GM23338 (cell line): ENCODE data around the gene MMP15. TPM values are rescaled to one million over a fixed set of nuclear protein-coding genes. Genes with fewer than 3 reads are reported as not detected.

ENCODE experiments used
- ATAC-seq: fragments of 200-7000 bp; cut with Tn5 transposase; 3 replicates; pipeline ENCODE4 v1.9.1; 2020
- DNase-seq: peaks from one replicate; pipeline ENCODE4 v3.0.0-alpha.2; 2015; ENCODE audit warnings: low spot score
- H2AFZ ChIP-seq: fragments of 200-600 bp; sonication (generic); 2 replicates; pipeline ENCODE4 v1.8.0; 2016; ENCODE audit warnings: antibody characterized with exemption, mild to moderate bottlenecking, moderate library complexity
- H3F3A ChIP-seq: fragments of 200-600 bp; sonication (generic); replicated peaks from 2 replicates; pipeline ENCODE4 v1.8.0; 2017; ENCODE audit warnings: antibody characterized with exemption, mixed run types, low read depth
- H3K27ac ChIP-seq: fragments of 200-600 bp; sonication (generic); 2 replicates; pipeline ENCODE4 v1.6.1; 2016; ENCODE audit warnings: low read depth
- H3K27me3 ChIP-seq: fragments of 200-600 bp; sonication (generic); 2 replicates; pipeline ENCODE4 v1.8.0; 2016; ENCODE audit warnings: mild to moderate bottlenecking, mixed run types, moderate library complexity; ENCODE audit not compliant: insufficient read depth
- H3K36me3 ChIP-seq: fragments of 200-600 bp; sonication (generic); 2 replicates; pipeline ENCODE4 v1.8.0; 2016; ENCODE audit warnings: mild to moderate bottlenecking; ENCODE audit not compliant: insufficient read depth
- H3K4me1 ChIP-seq: fragments of 200-600 bp; sonication (generic); 2 replicates; pipeline ENCODE4 v1.8.0; 2016; ENCODE audit warnings: mild to moderate bottlenecking, moderate library complexity; ENCODE audit not compliant: insufficient read depth
- H3K4me2 ChIP-seq: fragments of 200-600 bp; sonication (generic); 2 replicates; pipeline ENCODE4 v1.7.1; 2017; ENCODE audit warnings: mixed run types
- H3K4me3 ChIP-seq: fragments of 200-600 bp; sonication (generic); 2 replicates; pipeline ENCODE4 v1.6.1; 2016; ENCODE audit warnings: mixed run types
- H3K79me2 ChIP-seq: fragments of 200-600 bp; sonication (generic); replicated peaks from 2 replicates; pipeline ENCODE4 v1.8.0; 2017; ENCODE audit warnings: mild to moderate bottlenecking; ENCODE audit not compliant: insufficient read depth
- H3K9me2 ChIP-seq: fragments of 200-600 bp; sonication (generic); 2 replicates; pipeline ENCODE4 v1.8.0; 2017; ENCODE audit not compliant: insufficient read depth
- H4K20me1 ChIP-seq: fragments of 200-600 bp; sonication (generic); replicated peaks from 2 replicates; pipeline ENCODE4 v1.8.0; 2017; ENCODE audit warnings: mild to moderate bottlenecking; ENCODE audit not compliant: insufficient read depth
- H3K27ac Mint-ChIP-seq: 2 replicates; pipeline ENCODE4 v1.8.0; 2020; ENCODE audit warnings: inconsistent platforms, mild to moderate bottlenecking, moderate library complexity, mixed read lengths
- H3K27me3 Mint-ChIP-seq: 3 replicates; pipeline ENCODE4 v1.8.0; 2022; ENCODE audit warnings: low read depth, mild to moderate bottlenecking, moderate library complexity, mixed read lengths, inconsistent platforms; ENCODE audit not compliant: insufficient read depth, poor library complexity
- H3K36me3 Mint-ChIP-seq: 3 replicates; pipeline ENCODE4 v1.8.0; 2021; ENCODE audit warnings: low read depth, mild to moderate bottlenecking, inconsistent platforms, moderate library complexity, mixed read lengths
- H3K4me1 Mint-ChIP-seq: 3 replicates; pipeline ENCODE4 v1.8.0; 2020; ENCODE audit warnings: mild to moderate bottlenecking, inconsistent platforms, mixed read lengths
- H3K4me3 Mint-ChIP-seq: 3 replicates; pipeline ENCODE4 v1.8.0; 2021; ENCODE audit warnings: moderate library complexity, mild to moderate bottlenecking, inconsistent platforms, mixed read lengths
- H3K9me3 Mint-ChIP-seq: 3 replicates; pipeline ENCODE4 v1.8.0; 2020; ENCODE audit warnings: moderate library complexity, mild to moderate bottlenecking, inconsistent platforms, mixed read lengths
- CREB1 ChIP-seq: fragments of 250-450 bp; sonication (Bioruptor Pico); IDR thresholded peaks from 2 replicates; pipeline ENCODE4 v1.5.0; 2020; ENCODE audit warnings: low read depth, mild to moderate bottlenecking, moderate library complexity
- EZH2 ChIP-seq: fragments of 200-600 bp; sonication (generic); IDR thresholded peaks from one replicate; pipeline ENCODE4 v1.8.0; 2017; ENCODE audit warnings: antibody characterized with exemption, mild to moderate bottlenecking, low read depth; ENCODE audit not compliant: unreplicated experiment
- EZH2phosphoT487 ChIP-seq: fragments of 200-600 bp; sonication (generic); IDR thresholded peaks from one replicate; pipeline ENCODE4 v1.8.1; 2018; ENCODE audit warnings: antibody characterized with exemption; ENCODE audit not compliant: unreplicated experiment
- NANOG ChIP-seq: IDR thresholded peaks from 2 replicates; pipeline ENCODE4 v1.6.1; 2016; ENCODE audit warnings: antibody characterized with exemption, borderline replicate concordance
- POLR2AphosphoS5 ChIP-seq: IDR thresholded peaks from 2 replicates; pipeline ENCODE4 v1.6.1; 2016; ENCODE audit warnings: antibody characterized with exemption, low read depth
- STAT1 ChIP-seq: IDR thresholded peaks from one replicate; pipeline ENCODE4 v1.6.1; 2016; ENCODE audit warnings: antibody characterized with exemption; ENCODE audit not compliant: unreplicated experiment
- ZNF114 ChIP-seq: fragments of 250-450 bp; sonication (Bioruptor Pico); IDR thresholded peaks from 2 replicates; pipeline ENCODE4 v1.5.0; 2020; ENCODE audit warnings: mild to moderate bottlenecking, moderate library complexity
- ZNF331 ChIP-seq: fragments of 250-450 bp; sonication (Bioruptor Pico); IDR thresholded peaks from 2 replicates; pipeline ENCODE4 v1.5.0; 2020; ENCODE audit warnings: low read depth, mild to moderate bottlenecking, moderate library complexity
- ZNF462 ChIP-seq: fragments of 250-450 bp; sonication (Bioruptor Pico); IDR thresholded peaks from 2 replicates; pipeline ENCODE4 v1.5.0; 2020; ENCODE audit warnings: mild to moderate bottlenecking, moderate library complexity
- polyA plus RNA-seq: library from polyadenylated mRNA; unstranded; fragments of >200 nt; fragmentation: Nextera tagmentation; extraction: Ambion mirVana; gene quantifications from 2 replicates; pipeline ENCODE4 v1.2.1, GENCODE V29; 2016
- total RNA-seq: library from RNA; depleted of rRNA; stranded (reverse); fragments of >200 nt; shearing (Covaris generic); gene quantifications from 2 replicates; pipeline ENCODE4 v1.2.3, GENCODE V29; 2014
- TF ChIP-seq, protein P1 (sequence below): IDR thresholded peaks from 2 replicates; pipeline ENCODE4 v1.6.1; 2016; ENCODE audit warnings: antibody characterized with exemption
- TF ChIP-seq, protein P2 (sequence below): IDR thresholded peaks from one replicate; pipeline ENCODE4 v1.6.1; 2018; ENCODE audit warnings: antibody characterized with exemption; ENCODE audit not compliant: unreplicated experiment
- TF ChIP-seq, protein P3 (sequence below), 2 experiments: fragments of 200-600 bp in 1 of 2; sonication (generic) in 1 of 2; conservative IDR thresholded peaks; 2 replicates each; pipeline versions ENCODE4 v1.5.1 to v1.6.1; 2016 to 2017; ENCODE audit warnings: antibody characterized with exemption in 2 of 2, low read depth in 2 of 2, mild to moderate bottlenecking in 2 of 2, moderate library complexity in 1 of 2

The MMP15 gene
- total and polyA plus RNA-seq, 2 experiments from 2014 or later: 10.9 to 79.1 TPM

- TF ChIP-seq POLR2AphosphoS5 (no peak), ZNF331 (no peak)
Measured at GRCh38 chr16:58032710-58033293, 7.2 kb downstream of the MMP15 start (continued).

DNA sequence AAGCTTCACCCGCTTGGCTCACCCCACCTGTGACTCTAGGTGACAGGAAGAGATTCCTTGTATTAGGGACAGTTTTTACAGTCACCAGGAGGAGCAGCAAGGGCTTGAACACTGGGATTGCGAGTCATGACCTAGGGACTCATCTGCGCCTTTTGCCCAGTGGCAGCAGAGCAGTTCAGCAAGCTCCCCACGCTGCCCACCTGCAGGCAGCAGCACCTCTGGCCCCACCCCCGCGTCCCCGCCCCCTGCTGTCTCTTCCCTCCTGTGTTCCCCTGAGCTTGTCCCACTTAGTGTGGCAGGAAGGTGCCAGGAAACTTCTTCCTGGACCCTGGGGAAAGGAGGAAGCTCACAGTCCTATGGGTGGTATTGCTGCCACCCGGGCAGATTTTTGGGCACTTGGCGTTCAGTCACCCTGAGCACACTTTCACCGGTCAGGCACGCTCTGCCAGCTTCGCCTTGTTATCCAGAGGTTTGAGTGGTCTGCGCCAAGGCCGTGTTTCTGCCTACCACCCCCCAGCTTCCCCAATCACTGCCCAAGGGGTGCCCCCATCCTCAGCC is 8.7 kb downstream of the MMP15 start:
- Mint-ChIP-seq H3K27me3 (peaks cover 5% of the 10 kb centered on the region), H3K27ac (no peak overlapping the region; the same call in none of the 2 replicates), H3K4me3 (no peak overlapping the region), H3K36me3 (peaks cover 26% of the 10 kb centered on the region), H3K4me1 (peaks cover 23% of the 10 kb centered on the region), H3K9me3 (peaks cover 4% of the 10 kb centered on the region; the same call in 1 of the 3 replicates)
- no peak for ATAC-seq
- no peaks in the 10 kb centered on the region for H3K9me2 ChIP-seq
- peaks cover 10% of the 10 kb centered on the region for H3K4me1 ChIP-seq
- DNase-seq: no peak
- no peak overlapping the region for H3K4me2 ChIP-seq
- H3K27ac ChIP-seq: no peak overlapping the region
- no peaks in the 10 kb centered on the region for H3K36me3 ChIP-seq
- no peaks in the 10 kb centered on the region for H3K27me3 ChIP-seq
- no peak overlapping the region for H3K4me3 ChIP-seq
- H3K79me2 ChIP-seq: peaks cover 27% of the 10 kb centered on the region
- H3F3A ChIP-seq: 0 out of 2 replicates have a peak, but pooled peaks cover 2% of the 10 kb centered on the region
- H4K20me1 ChIP-seq: peaks cover 2% of the 10 kb centered on the region; the same call in 1 of the 2 replicates
- no peak overlapping the region for H2AFZ ChIP-seq
- no peak for TF ChIP-seq ZNF462 (CRISPR knock-in tag)
- TF ChIP-seq NANOG: no peak
- TF ChIP-seq ZNF331: no peak
- TF ChIP-seq CREB1 (CRISPR knock-in tag): no peak
- TF ChIP-seq, protein P1, sequence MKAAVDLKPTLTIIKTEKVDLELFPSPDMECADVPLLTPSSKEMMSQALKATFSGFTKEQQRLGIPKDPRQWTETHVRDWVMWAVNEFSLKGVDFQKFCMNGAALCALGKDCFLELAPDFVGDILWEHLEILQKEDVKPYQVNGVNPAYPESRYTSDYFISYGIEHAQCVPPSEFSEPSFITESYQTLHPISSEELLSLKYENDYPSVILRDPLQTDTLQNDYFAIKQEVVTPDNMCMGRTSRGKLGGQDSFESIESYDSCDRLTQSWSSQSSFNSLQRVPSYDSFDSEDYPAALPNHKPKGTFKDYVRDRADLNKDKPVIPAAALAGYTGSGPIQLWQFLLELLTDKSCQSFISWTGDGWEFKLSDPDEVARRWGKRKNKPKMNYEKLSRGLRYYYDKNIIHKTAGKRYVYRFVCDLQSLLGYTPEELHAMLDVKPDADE: no peak
- no peak for TF ChIP-seq EZH2phosphoT487
- TF ChIP-seq, protein P2, sequence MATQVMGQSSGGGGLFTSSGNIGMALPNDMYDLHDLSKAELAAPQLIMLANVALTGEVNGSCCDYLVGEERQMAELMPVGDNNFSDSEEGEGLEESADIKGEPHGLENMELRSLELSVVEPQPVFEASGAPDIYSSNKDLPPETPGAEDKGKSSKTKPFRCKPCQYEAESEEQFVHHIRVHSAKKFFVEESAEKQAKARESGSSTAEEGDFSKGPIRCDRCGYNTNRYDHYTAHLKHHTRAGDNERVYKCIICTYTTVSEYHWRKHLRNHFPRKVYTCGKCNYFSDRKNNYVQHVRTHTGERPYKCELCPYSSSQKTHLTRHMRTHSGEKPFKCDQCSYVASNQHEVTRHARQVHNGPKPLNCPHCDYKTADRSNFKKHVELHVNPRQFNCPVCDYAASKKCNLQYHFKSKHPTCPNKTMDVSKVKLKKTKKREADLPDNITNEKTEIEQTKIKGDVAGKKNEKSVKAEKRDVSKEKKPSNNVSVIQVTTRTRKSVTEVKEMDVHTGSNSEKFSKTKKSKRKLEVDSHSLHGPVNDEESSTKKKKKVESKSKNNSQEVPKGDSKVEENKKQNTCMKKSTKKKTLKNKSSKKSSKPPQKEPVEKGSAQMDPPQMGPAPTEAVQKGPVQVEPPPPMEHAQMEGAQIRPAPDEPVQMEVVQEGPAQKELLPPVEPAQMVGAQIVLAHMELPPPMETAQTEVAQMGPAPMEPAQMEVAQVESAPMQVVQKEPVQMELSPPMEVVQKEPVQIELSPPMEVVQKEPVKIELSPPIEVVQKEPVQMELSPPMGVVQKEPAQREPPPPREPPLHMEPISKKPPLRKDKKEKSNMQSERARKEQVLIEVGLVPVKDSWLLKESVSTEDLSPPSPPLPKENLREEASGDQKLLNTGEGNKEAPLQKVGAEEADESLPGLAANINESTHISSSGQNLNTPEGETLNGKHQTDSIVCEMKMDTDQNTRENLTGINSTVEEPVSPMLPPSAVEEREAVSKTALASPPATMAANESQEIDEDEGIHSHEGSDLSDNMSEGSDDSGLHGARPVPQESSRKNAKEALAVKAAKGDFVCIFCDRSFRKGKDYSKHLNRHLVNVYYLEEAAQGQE: no peak
- TF ChIP-seq, protein P3, sequence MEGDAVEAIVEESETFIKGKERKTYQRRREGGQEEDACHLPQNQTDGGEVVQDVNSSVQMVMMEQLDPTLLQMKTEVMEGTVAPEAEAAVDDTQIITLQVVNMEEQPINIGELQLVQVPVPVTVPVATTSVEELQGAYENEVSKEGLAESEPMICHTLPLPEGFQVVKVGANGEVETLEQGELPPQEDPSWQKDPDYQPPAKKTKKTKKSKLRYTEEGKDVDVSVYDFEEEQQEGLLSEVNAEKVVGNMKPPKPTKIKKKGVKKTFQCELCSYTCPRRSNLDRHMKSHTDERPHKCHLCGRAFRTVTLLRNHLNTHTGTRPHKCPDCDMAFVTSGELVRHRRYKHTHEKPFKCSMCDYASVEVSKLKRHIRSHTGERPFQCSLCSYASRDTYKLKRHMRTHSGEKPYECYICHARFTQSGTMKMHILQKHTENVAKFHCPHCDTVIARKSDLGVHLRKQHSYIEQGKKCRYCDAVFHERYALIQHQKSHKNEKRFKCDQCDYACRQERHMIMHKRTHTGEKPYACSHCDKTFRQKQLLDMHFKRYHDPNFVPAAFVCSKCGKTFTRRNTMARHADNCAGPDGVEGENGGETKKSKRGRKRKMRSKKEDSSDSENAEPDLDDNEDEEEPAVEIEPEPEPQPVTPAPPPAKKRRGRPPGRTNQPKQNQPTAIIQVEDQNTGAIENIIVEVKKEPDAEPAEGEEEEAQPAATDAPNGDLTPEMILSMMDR (conservative IDR thresholded peaks at IDR 0.05; ENCODE audit: low read depth in 2 of 2): no peak
- no peak for TF ChIP-seq ZNF114
- no peak for TF ChIP-seq EZH2
- no peak for TF ChIP-seq POLR2AphosphoS5
- no peak for TF ChIP-seq STAT1
